GM12801 (cell line): ENCODE measurements around the gene AKAP3.

Experiments used
- TF ChIP-seq, protein P1 (sequence below): IDR thresholded peaks from one replicate; pipeline ENCODE4 v1.5.1; 2011; ENCODE audit warnings: control low read depth; ENCODE audit not compliant: insufficient read length; ENCODE audit errors: extremely low read depth

Gene AKAP3

DNA sequence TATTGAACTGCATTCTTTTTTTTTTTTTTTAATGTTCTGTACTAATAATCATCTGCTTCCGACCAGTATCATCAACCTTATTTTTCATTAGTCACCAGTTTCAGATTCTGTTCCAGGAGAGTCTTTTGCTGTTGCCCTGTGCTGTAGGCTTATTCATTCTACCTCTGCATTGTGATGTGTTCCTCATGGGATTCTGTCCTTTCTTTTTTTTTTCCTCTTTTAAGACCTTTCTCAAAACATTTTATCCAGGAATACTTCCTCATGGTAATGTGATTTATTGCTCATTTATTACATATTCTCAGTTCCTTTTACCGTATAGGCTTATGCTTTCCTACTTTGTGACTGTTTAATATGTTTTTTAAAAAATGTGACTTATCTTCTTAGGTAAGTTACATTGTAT, 4.8 kb upstream of the AKAP3 start:
- TF ChIP-seq, protein P1, sequence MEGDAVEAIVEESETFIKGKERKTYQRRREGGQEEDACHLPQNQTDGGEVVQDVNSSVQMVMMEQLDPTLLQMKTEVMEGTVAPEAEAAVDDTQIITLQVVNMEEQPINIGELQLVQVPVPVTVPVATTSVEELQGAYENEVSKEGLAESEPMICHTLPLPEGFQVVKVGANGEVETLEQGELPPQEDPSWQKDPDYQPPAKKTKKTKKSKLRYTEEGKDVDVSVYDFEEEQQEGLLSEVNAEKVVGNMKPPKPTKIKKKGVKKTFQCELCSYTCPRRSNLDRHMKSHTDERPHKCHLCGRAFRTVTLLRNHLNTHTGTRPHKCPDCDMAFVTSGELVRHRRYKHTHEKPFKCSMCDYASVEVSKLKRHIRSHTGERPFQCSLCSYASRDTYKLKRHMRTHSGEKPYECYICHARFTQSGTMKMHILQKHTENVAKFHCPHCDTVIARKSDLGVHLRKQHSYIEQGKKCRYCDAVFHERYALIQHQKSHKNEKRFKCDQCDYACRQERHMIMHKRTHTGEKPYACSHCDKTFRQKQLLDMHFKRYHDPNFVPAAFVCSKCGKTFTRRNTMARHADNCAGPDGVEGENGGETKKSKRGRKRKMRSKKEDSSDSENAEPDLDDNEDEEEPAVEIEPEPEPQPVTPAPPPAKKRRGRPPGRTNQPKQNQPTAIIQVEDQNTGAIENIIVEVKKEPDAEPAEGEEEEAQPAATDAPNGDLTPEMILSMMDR, result no peak

GRCh38 chr12:4653257-4653656, 4.4 kb upstream of the AKAP3 start:
- TF ChIP-seq, protein P1, result no peak

- TF ChIP-seq, protein P1, result no peak
Measured at GRCh38 chr12:4649358-4649661, 459 bp upstream of the AKAP3 start.

- TF ChIP-seq, protein P1, result no peak
Measured at GRCh38 chr12:4648104-4648500, 749 bp downstream of the AKAP3 start.

DNA sequence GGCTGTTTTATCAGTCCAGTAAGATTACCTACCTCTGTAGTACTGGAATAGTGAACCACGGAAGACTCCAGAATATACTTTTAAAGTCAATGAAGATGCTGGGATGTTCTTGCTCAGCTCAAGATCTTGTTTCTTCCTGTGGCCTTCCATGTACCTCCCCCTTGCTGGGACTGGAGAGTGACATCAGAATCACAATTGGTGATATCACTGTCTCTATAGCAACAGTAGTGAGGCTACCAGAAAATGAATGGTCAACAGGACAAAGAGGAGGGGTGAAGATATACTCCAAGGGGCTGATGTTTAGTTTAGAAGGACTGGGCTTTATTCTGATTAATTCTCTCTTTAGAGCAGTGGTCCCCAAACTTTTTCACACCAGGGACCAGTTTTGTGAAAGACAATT, 3.8 kb downstream of the AKAP3 start:
- TF ChIP-seq, protein P1, result no peak

- TF ChIP-seq, protein P1, result no peak
Measured at GRCh38 chr12:4643747-4644146, 5.1 kb downstream of the AKAP3 start.

DNA sequence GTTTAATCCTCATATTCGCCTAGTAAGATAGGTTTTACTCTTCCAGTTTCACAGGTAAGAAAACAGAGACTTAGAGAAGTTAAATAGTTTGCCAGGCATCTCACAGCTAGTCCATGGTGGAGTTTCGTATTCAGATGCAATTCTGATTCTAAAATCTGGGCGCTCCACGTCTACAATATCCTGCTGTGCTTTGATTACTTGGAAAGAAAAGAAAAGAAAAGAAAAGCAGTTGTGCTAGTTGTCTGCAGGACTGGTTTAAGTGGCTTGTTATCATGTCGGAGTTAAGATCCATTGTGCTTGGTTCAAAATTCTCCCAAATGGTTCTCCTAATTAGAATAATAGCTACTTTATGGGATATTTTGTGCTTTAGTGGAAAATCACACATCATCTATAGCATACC, 18.6 kb downstream of the AKAP3 start:
- TF ChIP-seq, protein P1, result no peak

DNA sequence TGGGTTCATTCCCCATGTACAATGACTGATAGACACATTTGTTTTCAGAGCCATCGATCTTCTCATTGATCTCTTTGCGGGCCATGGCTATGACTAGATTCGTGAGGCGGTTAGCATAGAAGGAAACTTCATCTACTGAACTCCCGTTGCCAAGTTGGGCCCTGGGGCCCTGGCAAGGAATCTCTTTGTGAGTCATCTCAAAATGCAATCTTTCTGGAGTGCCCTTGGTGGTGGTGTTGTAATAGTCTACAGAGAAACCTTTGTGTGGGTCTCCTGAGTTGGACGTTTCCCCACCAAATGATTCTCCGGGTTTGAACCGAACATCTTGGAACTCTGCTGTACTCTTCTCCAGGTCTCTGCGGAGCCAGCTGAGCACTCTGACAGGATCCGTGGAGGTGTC, 20.4 kb downstream of the AKAP3 start:
- TF ChIP-seq, protein P1, result no peak
